Measurements from ENCODE around the gene POLR2C. TPM values are rescaled to one million over a fixed set of nuclear protein-coding genes. Genes with fewer than 3 reads are reported as not detected.

POLR2C gene
- total RNA-seq, 2 donors from 2014 or later = 99.6 to 182 TPM

DNA sequence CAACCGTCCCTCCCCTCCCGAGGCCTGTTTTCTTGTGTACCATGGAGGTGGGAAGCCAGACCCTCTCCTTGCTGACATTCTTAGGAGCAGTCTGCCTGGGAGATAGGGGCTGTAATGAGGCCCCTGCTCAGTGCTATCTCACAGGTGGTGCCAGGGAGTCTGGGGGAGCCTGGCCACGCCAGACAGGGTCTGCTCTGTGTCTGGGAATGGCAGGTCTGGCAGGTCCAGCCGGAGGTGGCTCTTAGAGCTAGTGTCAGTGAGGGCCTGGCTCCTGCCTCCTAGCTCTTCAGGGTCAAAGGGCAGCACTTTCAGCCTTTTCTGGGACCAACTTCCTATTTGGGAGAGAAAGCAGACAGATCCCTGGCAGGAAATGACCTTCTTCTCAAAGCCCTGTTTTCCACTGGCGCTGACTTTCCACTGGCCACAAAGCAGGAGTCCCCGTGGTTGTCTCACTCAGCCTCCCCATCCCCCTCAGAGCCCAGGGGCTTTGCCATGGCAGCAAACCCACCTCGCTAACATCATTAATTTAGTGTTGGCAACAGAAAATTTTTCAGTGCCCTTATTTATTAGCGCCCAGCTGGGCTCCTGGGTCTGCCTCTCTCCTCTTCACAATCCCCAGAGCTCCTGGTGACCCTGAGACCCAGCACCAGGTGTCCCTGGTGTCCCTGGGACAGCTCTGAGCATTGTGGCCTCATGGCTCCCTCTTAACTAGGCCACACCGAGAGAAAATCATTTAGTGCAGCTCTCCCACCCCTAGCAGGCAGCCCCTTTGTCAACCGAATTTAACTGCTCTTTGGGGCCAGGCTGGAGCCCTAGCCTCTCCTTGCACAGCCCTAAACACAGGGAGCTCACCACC lies 47.8 kb downstream of the POLR2C start:
- H3K9me3 ChIP-seq = no peaks in the 10 kb centered on the region
- no peaks in the 10 kb centered on the region for H3K27me3 ChIP-seq (replicated peaks; ENCODE audit: insufficient read depth)
- H3K36me3 ChIP-seq = no peaks in the 10 kb centered on the region
- intact Hi-C loops (cut with DNase I) = no loop called here
- DNase-seq (ENCODE audit: low spot score) = no peak
- H3K4me1 ChIP-seq (replicated peaks) = no peaks in the 10 kb centered on the region
- H3K27ac ChIP-seq = no peak overlapping the region
- WGBS = 51% methylated on average over 10 of the region's 10 CpGs
- TF ChIP-seq POLR2AphosphoS5 (IDR thresholded peaks at IDR 0.05) = no peak
- no peak for TF ChIP-seq POLR2A (IDR thresholded peaks at IDR 0.05)
- TF ChIP-seq, protein P1, sequence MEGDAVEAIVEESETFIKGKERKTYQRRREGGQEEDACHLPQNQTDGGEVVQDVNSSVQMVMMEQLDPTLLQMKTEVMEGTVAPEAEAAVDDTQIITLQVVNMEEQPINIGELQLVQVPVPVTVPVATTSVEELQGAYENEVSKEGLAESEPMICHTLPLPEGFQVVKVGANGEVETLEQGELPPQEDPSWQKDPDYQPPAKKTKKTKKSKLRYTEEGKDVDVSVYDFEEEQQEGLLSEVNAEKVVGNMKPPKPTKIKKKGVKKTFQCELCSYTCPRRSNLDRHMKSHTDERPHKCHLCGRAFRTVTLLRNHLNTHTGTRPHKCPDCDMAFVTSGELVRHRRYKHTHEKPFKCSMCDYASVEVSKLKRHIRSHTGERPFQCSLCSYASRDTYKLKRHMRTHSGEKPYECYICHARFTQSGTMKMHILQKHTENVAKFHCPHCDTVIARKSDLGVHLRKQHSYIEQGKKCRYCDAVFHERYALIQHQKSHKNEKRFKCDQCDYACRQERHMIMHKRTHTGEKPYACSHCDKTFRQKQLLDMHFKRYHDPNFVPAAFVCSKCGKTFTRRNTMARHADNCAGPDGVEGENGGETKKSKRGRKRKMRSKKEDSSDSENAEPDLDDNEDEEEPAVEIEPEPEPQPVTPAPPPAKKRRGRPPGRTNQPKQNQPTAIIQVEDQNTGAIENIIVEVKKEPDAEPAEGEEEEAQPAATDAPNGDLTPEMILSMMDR (IDR thresholded peaks at IDR 0.05) = no peak
- no peak overlapping the region for H3K4me3 ChIP-seq

DNA sequence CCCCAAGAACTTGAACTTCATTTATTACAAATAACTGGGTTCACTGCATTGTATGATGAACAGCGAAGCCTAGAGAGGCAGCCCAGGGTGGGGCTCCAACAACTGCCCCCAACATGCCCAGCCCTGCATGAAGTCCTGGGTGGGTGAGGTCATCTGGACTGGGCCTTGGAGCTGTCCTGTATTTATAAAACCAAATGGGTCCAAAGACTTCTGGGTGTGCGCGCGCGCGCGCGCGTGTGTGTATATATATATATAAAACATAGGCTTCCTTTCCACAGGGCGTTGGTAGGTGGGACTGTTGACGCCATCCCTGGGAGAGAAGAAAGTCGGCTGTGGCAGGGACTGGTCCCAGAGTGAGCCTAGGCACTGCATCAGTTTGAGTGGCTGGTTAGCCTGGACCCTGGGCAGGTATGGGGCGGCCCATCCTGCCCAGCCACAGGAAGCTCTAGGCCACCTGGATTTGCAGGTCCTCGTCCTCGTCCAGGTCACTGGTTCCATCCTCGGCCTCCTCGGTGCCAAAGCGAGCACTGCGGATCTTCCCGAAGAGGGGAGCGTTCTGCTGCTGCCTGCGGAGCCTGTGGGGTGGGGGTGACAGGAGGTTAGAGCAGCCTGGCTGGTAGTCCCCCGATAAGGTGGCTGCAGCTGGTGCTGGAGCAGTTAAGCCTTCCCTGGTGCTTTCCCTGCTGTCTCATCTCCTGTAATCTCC lies 50.0 kb downstream of the POLR2C start:
- no peaks in the 10 kb centered on the region for H3K9me3 ChIP-seq
- no peaks in the 10 kb centered on the region for H3K36me3 ChIP-seq
- no peaks in the 10 kb centered on the region for H3K27me3 ChIP-seq (replicated peaks; ENCODE audit: insufficient read depth)
- DNase-seq (ENCODE audit: low spot score) = no peak
- whole genome bisulfite sequencing = 90% methylated on average over 23 of the region's 23 CpGs
- no peaks in the 10 kb centered on the region for H3K4me1 ChIP-seq (replicated peaks)
- no peak overlapping the region for H3K4me3 ChIP-seq
- no peak overlapping the region for H3K27ac ChIP-seq
- intact Hi-C loops (cut with DNase I) = no loop called here
- TF ChIP-seq, protein P1 (IDR thresholded peaks at IDR 0.05) = no peak
- TF ChIP-seq POLR2A (IDR thresholded peaks at IDR 0.05) (no peak), POLR2AphosphoS5 (IDR thresholded peaks at IDR 0.05) (no peak)

DNA sequence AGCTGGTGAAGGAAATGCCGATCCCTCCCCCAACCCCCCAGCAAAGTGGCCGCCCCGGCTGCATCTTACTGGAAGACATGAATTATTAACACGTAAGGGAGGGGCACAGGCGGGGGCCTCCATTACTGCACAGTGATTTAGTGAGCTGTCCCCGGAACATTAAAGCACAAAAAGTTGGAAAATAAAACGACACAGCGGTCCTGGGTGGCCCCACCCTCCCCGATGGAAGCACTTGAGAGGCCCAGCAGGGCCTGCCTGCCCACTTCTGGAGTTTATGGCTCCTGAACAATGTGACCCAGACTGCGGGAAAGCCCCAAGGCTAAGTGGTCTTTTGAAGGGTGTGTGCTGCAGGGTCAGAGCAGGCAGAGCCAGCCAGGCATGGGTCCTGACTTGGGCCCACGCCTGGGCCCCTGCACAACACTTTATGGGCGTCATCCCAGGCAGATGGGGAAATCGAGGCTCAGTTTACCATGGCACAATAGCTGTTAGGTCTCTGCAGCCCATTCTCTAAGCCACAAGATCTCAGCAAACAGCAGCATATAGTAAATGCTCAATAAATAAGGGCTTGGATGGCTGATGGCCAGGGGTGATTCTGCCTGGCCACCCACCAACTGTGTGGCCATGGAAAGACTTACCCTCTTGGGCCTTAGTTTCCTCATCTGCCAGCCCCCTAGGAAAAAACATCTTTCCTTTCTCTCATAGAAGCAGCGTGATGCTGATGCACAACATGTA lies 51.1 kb downstream of the POLR2C start:
- no peaks in the 10 kb centered on the region for H3K27me3 ChIP-seq (replicated peaks; ENCODE audit: insufficient read depth)
- intact Hi-C loops (cut with DNase I) = no loop called here
- DNase-seq (ENCODE audit: low spot score) = no peak
- no peak overlapping the region for H3K4me3 ChIP-seq
- H3K27ac ChIP-seq = peak overlapping the region in 1 of 2 donors; percentile 17
- no peaks in the 10 kb centered on the region for H3K9me3 ChIP-seq
- H3K36me3 ChIP-seq = peaks cover 0 to 7% of the 10 kb centered on the region in 2 donors
- H3K4me1 ChIP-seq (replicated peaks) = no peaks in the 10 kb centered on the region
- TF ChIP-seq, protein P1 (IDR thresholded peaks at IDR 0.05) = no peak
- TF ChIP-seq POLR2AphosphoS5 (IDR thresholded peaks at IDR 0.05) (peak; percentile 17), POLR2A (IDR thresholded peaks at IDR 0.05) (no peak)
- WGBS = 20% methylated on average over 14 of the region's 14 CpGs

DNA sequence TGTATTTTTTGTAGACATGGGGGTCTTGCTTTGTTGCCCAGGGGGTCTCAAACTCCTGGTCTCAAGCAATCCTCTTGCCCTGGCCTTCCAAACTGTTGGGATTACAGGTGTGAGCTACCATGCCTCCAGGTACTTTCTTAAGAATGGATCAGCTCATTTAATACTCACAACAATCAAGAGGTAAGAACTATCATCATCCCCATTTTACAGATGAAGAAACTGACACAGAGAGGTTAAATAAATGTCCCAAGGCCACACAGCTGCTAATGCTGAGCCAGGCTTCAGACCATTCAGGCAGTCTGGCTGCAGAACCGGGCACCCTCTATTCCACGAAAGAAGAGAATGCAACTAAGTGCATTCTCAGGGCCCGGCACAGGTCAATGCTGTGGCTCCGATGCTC lies 51.9 kb downstream of the POLR2C start:
- 88% methylated on average over 4 of the region's 4 CpGs for WGBS
- intact Hi-C loops (cut with DNase I) = no loop called here
- TF ChIP-seq POLR2AphosphoS5 (IDR thresholded peaks at IDR 0.05) (no peak), POLR2A (IDR thresholded peaks at IDR 0.05) (no peak)
- TF ChIP-seq, protein P1 (IDR thresholded peaks at IDR 0.05) = no peak
- Histone ChIP-seq H3K27ac (peak overlapping the region in 1 of 2 donors; percentile 17), H3K4me1 (replicated peaks) (no peaks in the 10 kb centered on the region), H3K36me3 (peaks cover 0 to 7% of the 10 kb centered on the region in 2 donors), H3K27me3 (replicated peaks; ENCODE audit: insufficient read depth) (no peaks in the 10 kb centered on the region), H3K9me3 (no peaks in the 10 kb centered on the region), H3K4me3 (no peak overlapping the region)
- DNase-seq (ENCODE audit: low spot score) = no peak
